Measurements from ENCODE around the gene LDHD.

GRCh38 chr16:75106351-75107274 lies 10.0 kb downstream of the LDHD start:
- TF ChIP-seq SP1 (IDR thresholded peaks at IDR 0.05; ENCODE audit: low read depth, low read length) (no peak), EGR1 (IDR thresholded peaks at IDR 0.05; ENCODE audit: borderline replicate concordance, low read depth, low read length) (no peak)

All from H1 (cell line).